Urinary bladder (tissue), 4 donors: ENCODE measurements around the gene RIC1. TPM values are rescaled to one million over a fixed set of nuclear protein-coding genes. Genes with fewer than 3 reads are reported as not detected.
"Not testable (repeated sequence)": the region's sequence is repeated elsewhere in the genome, so short reads cannot be mapped to it uniquely, and the experiment has no call there.

Source experiments
- DNase-seq: peaks from one replicate; pipeline ENCODE4 v3.0.0-alpha.2; 2015; ENCODE audit errors: extremely low spot score
- H3K27ac ChIP-seq: one replicate; pipeline ENCODE4 v1.5.1; 2013; ENCODE audit warnings: low read depth, mild to moderate bottlenecking, moderate library complexity
- H3K36me3 ChIP-seq: one replicate; pipeline ENCODE4 v1.6.1; 2013; ENCODE audit warnings: mild to moderate bottlenecking, moderate library complexity; ENCODE audit not compliant: insufficient read depth
- H3K4me1 ChIP-seq: one replicate; pipeline ENCODE4 v1.6.1; 2013; ENCODE audit warnings: mild to moderate bottlenecking, moderate library complexity; ENCODE audit not compliant: insufficient read depth
- H3K4me3 ChIP-seq: one replicate; pipeline ENCODE4 v1.5.1; 2013; ENCODE audit warnings: low read depth, low read length
- WGBS: extraction: QIAGEN DNeasy Blood & Tissue Kit; methylation state at CpG from one replicate; pipeline ENCODE4 v1.1.7; 2013; 5-methylcytosine and 5-hydroxymethylcytosine counted together
- polyA plus RNA-seq: library from polyadenylated mRNA; stranded (reverse); fragments of 200-250 nt; gene quantifications from one replicate; pipeline ENCODE4 v1.2.3, GENCODE V29; 2013
- total RNA-seq: library from RNA; depleted of rRNA; stranded (reverse); fragments of >200 nt; gene quantifications from one replicate; pipeline ENCODE4 v1.2.3, GENCODE V29; 2014
- donor health status: healthy with polysubstance abuse.
- donor health status: healthy.

Gene RIC1
- total and polyA plus RNA-seq, 2 donors, result 12.9 to 55.5 TPM

DNA sequence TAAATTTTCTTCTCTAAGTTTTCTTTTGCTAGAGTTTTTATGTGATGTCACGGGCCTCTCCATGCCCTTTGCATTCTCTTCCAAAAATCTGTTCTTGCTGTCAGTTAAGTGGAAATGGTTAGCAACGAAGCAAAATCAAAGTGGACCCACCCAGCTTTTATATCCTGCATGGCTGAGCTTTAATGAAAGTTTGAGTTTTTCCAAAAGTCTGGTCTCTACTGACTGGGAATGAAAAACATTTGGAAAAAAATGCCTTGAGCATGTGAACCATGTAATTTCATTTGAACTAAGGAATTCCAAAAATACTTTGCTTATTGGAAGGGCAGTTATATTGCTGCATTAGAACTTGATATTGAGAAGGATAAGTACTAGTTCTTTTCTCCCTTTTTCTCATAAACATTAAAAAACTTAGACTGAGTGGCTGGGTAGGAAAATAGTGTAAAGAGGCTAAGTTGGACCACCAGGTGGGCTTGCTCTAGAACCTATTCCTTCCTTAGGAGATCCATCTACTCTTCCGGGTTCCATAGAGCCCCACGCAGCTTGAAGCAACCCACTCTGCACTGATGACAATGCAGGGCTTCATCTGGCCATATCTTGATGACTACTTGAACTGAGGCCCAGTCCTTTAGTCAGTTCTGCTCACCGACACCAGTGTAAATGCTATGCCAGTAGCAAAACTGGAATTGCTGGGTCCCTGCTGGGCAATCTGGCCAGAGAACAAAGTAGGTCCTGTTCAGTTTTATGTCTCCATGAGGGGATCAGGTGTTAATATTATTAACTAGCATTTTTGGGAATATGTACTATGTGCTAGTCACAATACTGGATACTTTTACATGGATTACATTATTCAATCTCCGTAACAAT is 17.4 kb upstream of the RIC1 start:
- no peak for DNase-seq
- Histone ChIP-seq H3K27ac (no peak overlapping the region), H3K4me3 (no peak overlapping the region), H3K4me1 (no peaks in the 10 kb centered on the region), H3K36me3 (no peaks in the 10 kb centered on the region)
- WGBS, result 77% methylated on average over 6 of the region's 6 CpGs

DNA sequence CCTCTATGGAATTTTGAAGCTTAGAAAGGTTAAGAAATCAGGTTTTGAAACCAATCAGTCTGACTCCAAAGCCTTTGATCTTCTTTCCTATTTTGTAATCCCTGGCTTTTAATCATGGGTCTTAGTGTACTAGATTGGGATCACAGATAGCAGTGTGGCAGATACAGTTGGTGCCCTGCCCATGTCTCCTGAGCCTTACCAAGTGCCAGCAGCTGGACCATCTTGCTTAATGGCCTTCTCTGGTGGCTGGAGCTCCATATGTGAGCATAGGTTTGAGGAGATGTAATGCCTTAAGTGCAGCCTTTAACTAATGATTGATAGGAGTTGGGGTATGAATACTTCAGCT is 16.7 kb upstream of the RIC1 start:
- Histone ChIP-seq H3K36me3 (no peaks in the 10 kb centered on the region), H3K27ac (no peak overlapping the region), H3K4me3 (no peak overlapping the region), H3K4me1 (no peaks in the 10 kb centered on the region)
- no peak for DNase-seq

DNA sequence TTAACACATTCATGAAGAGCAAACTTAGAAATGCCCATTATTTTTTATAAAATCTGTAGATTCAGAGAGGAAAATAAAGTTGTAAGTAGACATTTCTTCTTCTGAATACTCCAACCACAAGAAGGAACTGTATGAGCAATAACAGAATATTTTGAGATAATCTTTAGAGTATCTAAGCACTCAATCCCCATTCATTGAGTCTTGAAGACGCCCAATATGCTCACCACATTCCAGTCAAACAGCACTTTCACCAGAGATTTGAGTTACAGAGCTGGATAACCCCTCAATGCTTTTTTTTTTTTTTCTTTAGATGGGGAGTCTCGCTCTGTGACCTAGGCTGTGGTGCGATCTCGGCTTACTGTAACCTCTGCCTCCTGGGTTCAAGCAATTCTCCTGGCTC is 14.7 kb upstream of the RIC1 start:
- Histone ChIP-seq H3K27ac (no peak overlapping the region), H3K4me1 (no peaks in the 10 kb centered on the region), H3K36me3 (no peaks in the 10 kb centered on the region), H3K4me3 (no peak overlapping the region)
- 98% methylated on average over 4 of the region's 4 CpGs for WGBS
- DNase-seq, result no peak

DNA sequence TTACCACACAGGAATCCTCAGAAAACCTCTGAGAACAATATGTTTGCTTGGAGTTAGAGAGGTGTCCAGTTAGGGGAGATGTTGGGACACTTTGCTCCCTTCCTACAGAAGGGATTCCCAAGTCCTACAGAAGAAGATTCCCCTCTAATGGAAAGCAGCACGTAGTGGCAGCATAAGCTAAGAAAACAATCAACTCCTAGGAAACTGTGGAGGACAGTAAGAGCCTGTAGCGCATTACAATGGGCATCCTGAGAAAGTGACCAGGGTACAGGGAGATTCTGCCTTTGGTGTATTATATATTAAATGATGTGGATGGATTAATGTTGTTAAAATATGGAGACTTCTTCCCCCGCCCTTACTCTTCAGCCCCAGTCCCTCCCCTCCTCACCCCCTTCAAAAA is 13.9 kb upstream of the RIC1 start:
- no peak overlapping the region for H3K4me3 ChIP-seq
- no peak for DNase-seq
- 89% methylated on average over 3 of the region's 3 CpGs for WGBS

DNA sequence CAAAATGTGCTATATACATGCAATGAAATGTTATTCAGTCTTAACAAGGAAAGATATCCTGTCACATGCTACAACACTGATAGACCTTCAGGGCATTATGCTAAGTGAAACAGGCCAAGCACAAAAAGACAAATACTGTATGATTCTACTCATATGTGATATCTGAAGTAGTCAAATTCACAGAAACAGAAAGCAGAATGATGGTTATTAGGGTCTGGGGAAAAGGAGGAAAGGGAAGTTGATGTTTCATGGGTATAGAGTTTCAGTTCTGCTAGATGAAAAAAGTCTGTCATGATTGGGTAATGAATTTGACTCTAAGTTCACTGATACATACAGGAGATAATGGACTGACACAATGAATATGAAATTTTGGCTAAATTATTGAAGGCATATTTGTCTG is 11.2 kb upstream of the RIC1 start:
- DNase-seq, result no peak
- no peak overlapping the region for H3K27ac ChIP-seq
- no peak overlapping the region for H3K4me3 ChIP-seq
- no peaks in the 10 kb centered on the region for H3K36me3 ChIP-seq
- H3K4me1 ChIP-seq, result no peaks in the 10 kb centered on the region

More for the DNA sequence above, 13.9 kb upstream of the RIC1 start:
- H3K36me3 ChIP-seq, result no peaks in the 10 kb centered on the region
- no peaks in the 10 kb centered on the region for H3K4me1 ChIP-seq
- H3K27ac ChIP-seq, result no peak overlapping the region

DNA sequence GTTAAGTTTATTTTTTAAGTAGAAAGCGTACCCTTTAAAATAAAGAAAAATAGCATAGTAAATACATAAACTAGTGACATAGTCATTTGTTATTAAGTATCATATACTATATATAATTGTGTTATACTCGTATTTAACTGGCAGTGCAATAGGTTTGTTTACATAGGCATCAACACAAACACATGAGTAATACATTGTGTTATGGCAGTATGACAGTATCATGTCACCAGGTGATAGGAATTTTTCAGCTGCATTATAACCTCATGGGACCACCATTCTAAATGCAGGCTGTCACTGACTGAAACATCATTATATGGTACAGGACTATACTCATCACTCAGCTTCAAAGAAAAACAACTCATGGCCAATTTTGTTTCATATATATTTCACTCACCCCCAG is 8.4 kb upstream of the RIC1 start:
- no peaks in the 10 kb centered on the region for H3K36me3 ChIP-seq
- no peak overlapping the region for H3K27ac ChIP-seq
- 87% methylated on average over 2 of the region's 2 CpGs for WGBS
- no peak overlapping the region for H3K4me3 ChIP-seq
- H3K4me1 ChIP-seq, result no peaks in the 10 kb centered on the region
- DNase-seq, result no peak

DNA sequence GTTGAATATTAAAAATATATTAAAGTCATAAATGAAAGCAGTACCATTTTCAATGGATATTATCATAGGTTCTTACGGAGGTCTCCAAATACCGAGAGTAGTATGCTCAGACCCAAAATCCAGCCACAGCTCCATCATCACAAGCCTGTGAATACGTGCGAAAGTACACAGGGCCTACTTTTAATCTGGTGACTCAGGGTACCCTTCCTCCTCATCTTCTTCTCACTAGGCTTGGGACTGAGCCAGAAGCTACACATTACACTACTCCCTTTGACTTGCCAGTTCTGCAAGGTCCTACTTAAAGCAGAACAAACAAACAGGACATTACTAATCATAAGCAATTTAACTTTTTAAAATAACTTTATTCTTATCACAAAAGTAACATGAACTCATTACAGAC is 7.6 kb upstream of the RIC1 start:
- DNase-seq, result no peak
- no peak overlapping the region for H3K27ac ChIP-seq
- no peaks in the 10 kb centered on the region for H3K36me3 ChIP-seq
- H3K4me1 ChIP-seq, result no peaks in the 10 kb centered on the region
- 76% methylated on average over 4 of the region's 4 CpGs for WGBS
- H3K4me3 ChIP-seq, result no peak overlapping the region

DNA sequence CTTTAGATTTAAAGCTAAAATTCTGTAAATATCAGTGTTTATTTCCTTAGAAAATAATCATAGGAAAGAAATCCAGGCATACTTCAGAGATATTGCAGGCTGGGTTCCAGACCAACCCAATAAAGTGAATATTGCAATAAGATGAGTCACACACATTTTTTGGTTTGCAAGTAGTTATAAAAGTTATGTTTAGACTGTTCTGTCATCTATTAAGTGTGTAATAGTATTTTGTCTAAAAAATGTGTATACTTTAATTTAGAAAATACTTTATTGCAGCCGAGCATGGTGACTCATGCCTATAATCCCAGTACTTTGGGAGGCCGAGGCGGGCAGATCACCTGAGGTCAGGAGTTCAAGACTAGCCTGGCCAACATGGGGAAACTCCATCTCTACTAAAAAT is 6.9 kb upstream of the RIC1 start:
- no peak for DNase-seq
- WGBS, result 16% methylated on average over 3 of the region's 3 CpGs
- no peak overlapping the region for H3K27ac ChIP-seq
- no peaks in the 10 kb centered on the region for H3K4me1 ChIP-seq
- H3K36me3 ChIP-seq, result no peaks in the 10 kb centered on the region
- H3K4me3 ChIP-seq, result no peak overlapping the region

DNA sequence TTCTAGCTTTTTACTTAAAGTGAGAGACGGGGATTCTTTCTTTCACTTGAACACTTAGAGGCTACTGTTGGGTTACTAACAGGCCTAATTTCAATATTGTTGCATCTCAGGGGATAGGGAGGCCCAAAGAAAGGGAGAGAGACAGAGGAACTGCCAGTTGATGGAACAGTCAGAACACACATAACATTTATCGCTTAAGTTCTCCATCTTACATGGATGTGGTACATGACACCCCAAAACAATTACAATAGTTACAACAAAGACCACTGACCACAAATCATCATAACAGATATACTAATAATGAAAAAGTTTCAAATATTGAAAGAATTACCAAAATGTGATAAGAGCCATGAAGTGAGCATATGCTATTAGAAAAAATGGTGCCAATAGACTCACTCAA is 4.3 kb upstream of the RIC1 start:
- no peak for DNase-seq
- no peaks in the 10 kb centered on the region for H3K36me3 ChIP-seq
- over 99% methylated on average over 2 of the region's 2 CpGs for WGBS
- H3K4me3 ChIP-seq, result no peak overlapping the region
- no peak overlapping the region for H3K27ac ChIP-seq
- H3K4me1 ChIP-seq, result no peaks in the 10 kb centered on the region

DNA sequence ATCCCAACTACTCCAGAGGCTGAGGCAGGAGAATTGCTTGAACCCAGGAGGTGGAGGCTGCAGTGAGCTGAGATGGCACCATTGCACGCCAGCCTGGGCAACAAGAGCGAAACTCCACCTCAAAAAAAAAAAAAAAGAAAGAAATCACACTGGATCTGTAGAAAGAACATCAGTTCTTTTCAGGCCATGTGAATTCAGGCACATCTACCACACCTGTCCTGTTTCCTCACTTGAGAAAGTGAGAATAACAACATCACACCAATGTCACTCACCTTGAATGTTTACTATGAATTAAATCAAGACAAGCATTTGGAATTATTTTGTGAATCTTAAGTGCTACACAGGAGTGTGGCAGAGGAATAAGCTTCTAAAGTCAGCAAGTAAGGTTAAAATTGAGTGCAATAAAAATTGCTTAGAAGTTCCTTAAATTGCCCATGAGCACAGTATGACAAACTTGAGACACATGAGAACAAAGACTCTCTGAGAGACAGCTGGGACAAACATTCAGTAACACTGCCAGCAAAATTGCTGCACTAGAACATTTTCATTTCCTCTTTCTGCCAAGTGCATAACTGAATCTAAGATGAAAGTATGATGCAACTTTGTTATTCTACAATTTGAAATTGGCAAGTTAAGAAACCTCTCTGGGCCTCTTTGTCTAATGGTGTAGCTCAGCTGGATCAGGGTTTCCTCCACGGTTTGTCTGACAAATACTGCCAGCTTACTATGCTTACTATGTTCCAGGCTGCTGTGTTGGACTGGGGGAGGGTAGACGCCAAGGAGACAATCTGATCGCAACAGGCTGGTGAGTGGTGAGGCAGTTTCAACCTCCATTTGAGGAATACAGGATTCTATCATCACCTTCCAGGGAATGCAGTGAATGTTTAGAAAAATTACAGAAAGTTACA is 1.9 kb upstream of the RIC1 start:
- Histone ChIP-seq H3K27ac (no peak overlapping the region), H3K36me3 (no peaks in the 10 kb centered on the region), H3K4me3 (no peak overlapping the region), H3K4me1 (no peaks in the 10 kb centered on the region)
- peak; percentile 5 for DNase-seq
- WGBS, result 52% methylated on average over 5 of the region's 5 CpGs

DNA sequence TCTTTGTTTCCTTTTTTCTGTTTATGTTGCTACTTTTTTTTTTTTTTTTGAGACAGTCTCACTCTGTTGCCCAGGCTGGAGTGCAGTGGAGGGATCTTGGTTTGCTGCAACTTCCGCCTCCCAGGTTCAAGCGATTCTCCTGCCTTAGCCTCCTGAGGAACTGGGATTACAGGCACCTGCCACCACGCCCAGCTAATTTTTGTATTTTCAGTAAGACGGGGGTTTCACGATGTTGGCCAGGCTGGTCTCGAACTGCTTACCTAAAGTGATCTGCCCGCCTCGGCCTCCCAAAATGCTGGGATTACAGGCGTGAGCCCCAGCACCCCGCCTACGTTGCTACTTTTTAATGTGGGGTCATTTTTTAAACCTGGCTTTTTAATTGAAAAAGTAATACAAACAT is 1.2 kb upstream of the RIC1 start:
- not testable (repeated sequence) for H3K27ac ChIP-seq, DNase-seq, H3K36me3 ChIP-seq, H3K4me1 ChIP-seq
- H3K4me3 ChIP-seq, result peak overlapping the region; percentile 87
- WGBS, result 55% methylated on average over 11 of the region's 11 CpGs

DNA sequence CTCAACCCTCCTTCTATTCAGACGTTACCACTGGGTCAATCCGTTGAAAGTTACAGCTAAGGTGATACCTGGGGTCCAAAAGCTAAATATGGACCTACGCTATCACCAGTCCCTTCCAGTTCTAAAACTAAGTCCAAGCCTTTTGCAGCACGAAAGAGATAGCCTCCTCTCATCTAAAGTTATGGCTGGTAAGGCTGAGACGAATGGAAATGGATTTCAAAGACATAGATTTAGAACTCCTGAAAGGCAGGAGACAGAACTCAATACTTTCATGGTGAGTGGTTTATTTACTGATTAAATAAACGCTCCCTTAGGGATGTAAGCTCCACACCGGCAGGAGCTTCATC is 751 bp upstream of the RIC1 start:
- Histone ChIP-seq H3K36me3 (no peaks in the 10 kb centered on the region), H3K4me1 (peaks cover 1% of the 10 kb centered on the region), H3K4me3 (peak overlapping the region; percentile 87), H3K27ac (peak overlapping the region; percentile 96)
- DNase-seq, result no peak
- WGBS, result 2% methylated on average over 7 of the region's 7 CpGs

DNA sequence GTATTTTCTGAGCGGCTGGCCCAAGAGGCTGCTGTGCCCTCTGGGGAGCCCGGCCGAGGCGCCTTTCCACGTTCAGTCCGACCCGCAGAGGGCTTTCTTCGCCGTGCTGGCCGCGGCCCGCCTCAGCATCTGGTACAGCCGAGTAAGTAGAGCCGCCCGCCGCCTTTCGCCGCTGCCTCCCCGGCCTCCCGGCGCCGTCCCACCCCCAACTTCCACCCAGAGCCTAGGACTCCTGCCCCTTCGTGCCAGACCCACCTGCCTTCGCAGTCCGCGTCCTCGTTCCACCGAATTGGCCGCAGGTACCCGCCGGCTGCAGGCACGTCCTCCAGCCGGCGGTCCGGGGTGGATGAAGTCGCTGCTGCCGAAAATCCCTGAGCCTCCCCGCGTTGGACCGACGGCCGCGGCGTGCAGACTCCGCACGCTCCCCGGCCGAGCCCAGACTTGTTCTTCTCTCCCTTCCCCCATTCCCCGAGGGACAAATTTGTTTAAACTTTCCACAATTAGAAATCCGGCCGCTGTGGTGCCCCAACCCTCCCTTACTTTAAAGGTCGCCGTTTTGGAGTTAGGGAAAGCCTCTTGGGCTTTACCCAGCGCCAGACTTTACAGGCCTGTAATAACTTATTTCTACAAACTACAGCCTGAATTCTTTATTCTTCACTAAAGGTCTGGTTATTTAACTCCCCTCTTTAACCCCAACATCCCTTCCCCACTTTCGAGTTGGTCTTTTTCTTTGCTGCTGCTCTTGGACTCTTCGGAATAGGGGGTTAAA is 589 bp downstream of the RIC1 start:
- under 1% methylated on average over 56 of the region's 56 CpGs for WGBS
- Histone ChIP-seq H3K4me3 (peak overlapping the region; percentile 87), H3K36me3 (no peaks in the 10 kb centered on the region), H3K4me1 (peaks cover 1% of the 10 kb centered on the region), H3K27ac (peak overlapping the region; percentile 96)
- DNase-seq, result peak; percentile 13
